Right lobe of liver (tissue), 4 donors: ENCODE results near the gene RXFP1.

Experiments
- POLR2A ChIP-seq: fragments of 450-650 bp; IDR thresholded peaks from one replicate; pipeline ENCODE4 v1.6.1; 2017; ENCODE audit warnings: antibody characterized with exemption, mild to moderate bottlenecking
- TF ChIP-seq, protein P1 (sequence below), 4 donors: fragments of 200-600 bp in 3 of 4; fragments of 450-650 bp in 1 of 4; IDR thresholded peaks; one replicate each; pipeline versions ENCODE4 v1.5.1 to v1.8.0; 2016 to 2022; ENCODE audit warnings: antibody characterized with exemption in 4 of 4, mild to moderate bottlenecking in 2 of 4
- donor health status: DM: no; HTN: no; CAD: no.
- donor health status: DM: no; HTN: no; CAD: no.
- donor health status: DM: no; HTN: yes; CAD: no.

DNA sequence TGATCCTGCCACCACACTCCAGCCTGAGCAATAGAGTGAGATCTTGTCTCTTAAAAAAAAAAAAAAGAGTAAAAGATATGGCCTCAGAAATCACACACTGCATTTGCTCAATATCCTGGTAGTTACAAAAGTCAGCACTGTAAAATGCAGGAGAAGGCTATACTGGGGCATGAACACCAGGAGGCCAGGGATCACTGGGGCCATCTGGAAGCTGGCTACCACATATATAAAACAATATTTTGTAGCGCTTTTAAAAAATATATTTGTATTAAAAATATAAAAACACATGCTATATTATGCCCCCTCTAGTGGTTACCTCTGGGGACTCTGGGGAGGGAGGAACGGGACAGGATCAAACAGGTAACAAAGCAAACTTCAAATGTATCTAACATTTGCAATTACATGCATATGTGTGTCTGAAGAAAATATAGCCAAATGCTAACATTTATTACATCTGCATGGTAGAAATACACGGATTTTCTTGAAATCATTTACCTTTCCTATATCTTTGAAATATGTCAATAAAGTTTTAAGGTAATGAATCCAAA, 146.0 kb downstream of the RXFP1 start:
- no peak for TF ChIP-seq POLR2A
- TF ChIP-seq, protein P1, sequence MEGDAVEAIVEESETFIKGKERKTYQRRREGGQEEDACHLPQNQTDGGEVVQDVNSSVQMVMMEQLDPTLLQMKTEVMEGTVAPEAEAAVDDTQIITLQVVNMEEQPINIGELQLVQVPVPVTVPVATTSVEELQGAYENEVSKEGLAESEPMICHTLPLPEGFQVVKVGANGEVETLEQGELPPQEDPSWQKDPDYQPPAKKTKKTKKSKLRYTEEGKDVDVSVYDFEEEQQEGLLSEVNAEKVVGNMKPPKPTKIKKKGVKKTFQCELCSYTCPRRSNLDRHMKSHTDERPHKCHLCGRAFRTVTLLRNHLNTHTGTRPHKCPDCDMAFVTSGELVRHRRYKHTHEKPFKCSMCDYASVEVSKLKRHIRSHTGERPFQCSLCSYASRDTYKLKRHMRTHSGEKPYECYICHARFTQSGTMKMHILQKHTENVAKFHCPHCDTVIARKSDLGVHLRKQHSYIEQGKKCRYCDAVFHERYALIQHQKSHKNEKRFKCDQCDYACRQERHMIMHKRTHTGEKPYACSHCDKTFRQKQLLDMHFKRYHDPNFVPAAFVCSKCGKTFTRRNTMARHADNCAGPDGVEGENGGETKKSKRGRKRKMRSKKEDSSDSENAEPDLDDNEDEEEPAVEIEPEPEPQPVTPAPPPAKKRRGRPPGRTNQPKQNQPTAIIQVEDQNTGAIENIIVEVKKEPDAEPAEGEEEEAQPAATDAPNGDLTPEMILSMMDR (IDR thresholded peaks at IDR 0.05): peak in 3 of 4 donors; percentile 42 to 48 (median 46)
